IMR-90 (cell line): Measurements from ENCODE around the gene ZBTB46. TPM values are rescaled to one million over a fixed set of nuclear protein-coding genes. Genes with fewer than 3 reads are reported as not detected.
"Not testable (repeated sequence)": the region's sequence is repeated elsewhere in the genome, so short reads cannot be mapped to it uniquely, and the experiment has no call there.

ENCODE experiments used
- ATAC-seq: fragments of 200-7000 bp; cut with Tn5 transposase; 2 replicates; pipeline ENCODE4 v1.9.1; 2020; ENCODE audit warnings: low read depth, mild to moderate bottlenecking, moderate library complexity
- BruUV-seq: library from RNA; stranded (reverse); fragments of 400-500 nt; replicated peaks from 2 replicates; lab custom pipeline; 2021; lab: Mats Ljungman, UMichigan
- CTCF ChIA-PET: fragments of 300-600 bp; formaldehyde crosslinking; extraction: SDS; loops from one replicate; lab custom pipeline; 2021; ENCODE audit warnings: antibody characterized with exemption; lab: Yijun Ruan, JAX
- POLR2A ChIA-PET: fragments of 300-600 bp; sonication (Branson Sonifier 250); formaldehyde crosslinking; loops from one replicate; lab custom pipeline; 2022; ENCODE audit warnings: antibody characterized with exemption; ENCODE audit not compliant: unreplicated experiment; lab: Charles Lee
- DNase-seq: peaks from one replicate; pipeline ENCODE4 v3.0.0; 2013
- H2AFZ ChIP-seq: replicated peaks from 2 replicates; pipeline ENCODE3; 2013; ENCODE audit warnings: low read length, mild to moderate bottlenecking; ENCODE audit not compliant: poor library complexity
- H2AK5ac ChIP-seq: 2 replicates; pipeline ENCODE4 v1.6.1; 2013; ENCODE audit warnings: low read depth, low read length, inconsistent platforms
- H2AK9ac ChIP-seq: replicated peaks from 2 replicates; pipeline ENCODE3; 2013; ENCODE audit warnings: mild to moderate bottlenecking, low read depth, low read length, moderate library complexity; ENCODE audit not compliant: poor library complexity
- H2BK120ac ChIP-seq: 2 replicates; pipeline ENCODE4 v1.6.1; 2013; ENCODE audit warnings: low read depth, low read length, inconsistent platforms
- H2BK15ac ChIP-seq: 3 replicates; pipeline ENCODE4 v1.6.1; 2013; ENCODE audit warnings: low read depth, low read length, inconsistent platforms
- H2BK20ac ChIP-seq: 2 replicates; pipeline ENCODE4 v1.6.1; 2013; ENCODE audit warnings: low read depth, mild to moderate bottlenecking, inconsistent platforms, low read length, moderate library complexity
- H2BK5ac ChIP-seq: 2 replicates; pipeline ENCODE4 v1.6.1; 2013; ENCODE audit warnings: mild to moderate bottlenecking, low read depth, low read length, inconsistent platforms; ENCODE audit not compliant: poor library complexity, severe bottlenecking
- H3K14ac ChIP-seq: replicated peaks from 2 replicates; pipeline ENCODE4 v1.6.1; 2013; ENCODE audit warnings: low read depth, low read length, inconsistent platforms
- H3K18ac ChIP-seq: 2 replicates; pipeline ENCODE4 v1.6.1; 2013; ENCODE audit warnings: low read depth, low read length, control low read depth
- H3K23ac ChIP-seq: 2 replicates; pipeline ENCODE4 v1.6.1; 2013; ENCODE audit warnings: low read depth, low read length, inconsistent platforms
- H3K27ac ChIP-seq: 2 replicates; pipeline ENCODE4 v1.5.1; 2013; ENCODE audit warnings: mild to moderate bottlenecking, control low read depth, low read length; ENCODE audit not compliant: insufficient read depth
- H3K27me3 ChIP-seq: 2 replicates; pipeline ENCODE4 v1.6.1; 2013; ENCODE audit warnings: low read length; ENCODE audit not compliant: control insufficient read depth, insufficient read depth
- H3K36me3 ChIP-seq: 2 replicates; pipeline ENCODE4 v1.6.1; 2013; ENCODE audit warnings: low read length, mixed read lengths; ENCODE audit not compliant: control insufficient read depth, insufficient read depth
- H3K4ac ChIP-seq: 2 replicates; pipeline ENCODE4 v1.6.1; 2013; ENCODE audit warnings: low read depth, low read length, inconsistent platforms
- H3K4me1 ChIP-seq: 2 replicates; pipeline ENCODE4 v1.6.1; 2013; ENCODE audit warnings: low read length, mixed read lengths; ENCODE audit not compliant: control insufficient read depth, insufficient read depth
- H3K4me2 ChIP-seq: 2 replicates; pipeline ENCODE4 v1.6.1; 2013; ENCODE audit warnings: low read depth, mild to moderate bottlenecking, control low read depth, low read length, moderate library complexity
- H3K4me3 ChIP-seq: 2 replicates; pipeline ENCODE4 v1.5.1; 2013; ENCODE audit warnings: low read depth, mild to moderate bottlenecking, control low read depth, low read length, moderate library complexity; ENCODE audit not compliant: insufficient read depth
- H3K56ac ChIP-seq: 2 replicates; pipeline ENCODE4 v1.6.1; 2013; ENCODE audit warnings: low read length, inconsistent platforms; ENCODE audit not compliant: insufficient read depth; ENCODE audit errors: extremely low read depth
- H3K79me1 ChIP-seq, 2 experiments: 2 replicates each; pipeline ENCODE4 v1.6.1; 2013; ENCODE audit warnings: low read length in 2 of 2, inconsistent platforms in 1 of 2, low read depth in 1 of 2
- H3K9ac ChIP-seq: 2 replicates; pipeline ENCODE4 v1.6.1; 2013; ENCODE audit warnings: low read depth, low read length, control low read depth
- H3K9me1 ChIP-seq: 2 replicates; pipeline ENCODE4 v1.6.1; 2013; ENCODE audit warnings: low read length, inconsistent platforms; ENCODE audit not compliant: insufficient read depth
- H3K9me3 ChIP-seq: 2 replicates; pipeline ENCODE4 v1.6.1; 2013; ENCODE audit warnings: low read length; ENCODE audit not compliant: control insufficient read depth, insufficient read depth
- H4K20me1 ChIP-seq: 2 replicates; pipeline ENCODE4 v1.6.1; 2013; ENCODE audit warnings: low read length, inconsistent platforms; ENCODE audit not compliant: insufficient read depth
- H4K5ac ChIP-seq: 2 replicates; pipeline ENCODE4 v1.6.1; 2013; ENCODE audit warnings: mild to moderate bottlenecking, low read depth, low read length, control low read depth
- H4K8ac ChIP-seq, 2 experiments: 2 replicates each; pipeline ENCODE4 v1.6.1; 2013; ENCODE audit warnings: low read depth in 2 of 2, low read length in 2 of 2, control low read depth in 1 of 2, inconsistent platforms in 1 of 2
- H4K91ac ChIP-seq: 2 replicates; pipeline ENCODE4 v1.6.1; 2013; ENCODE audit warnings: low read depth, low read length, inconsistent platforms; ENCODE audit not compliant: insufficient read depth
- USF2 ChIP-seq: fragments of 150-350 bp; IDR thresholded peaks from 2 replicates; pipeline ENCODE4 v1.6.1; 2017; ENCODE audit warnings: mild to moderate bottlenecking, antibody characterized with exemption, low read length, low read depth
- WGBS, 2 experiments: methylation state at CpG; one replicate each; pipeline versions ENCODE4 v1.1.5 to v1.1.7; 2013; ENCODE audit warnings: missing lambda C conversion rate in 2 of 2; ENCODE audit not compliant: insufficient read length in 1 of 2; ENCODE audit errors: extremely low coverage in 2 of 2; 5-methylcytosine and 5-hydroxymethylcytosine counted together
- dilution Hi-C: fragments of 300-500 bp; cut with HindIII; formaldehyde crosslinking; loops from one replicate; pipeline ENCODE4 v1.14.3; 2018; ENCODE audit warnings: low sequenced_read_pairs; ENCODE audit not compliant: unreplicated experiment
- in situ Hi-C: fragments of 300-500 bp; cut with MboI; formaldehyde crosslinking; loops from 3 replicates; pipeline ENCODE4 v1.14.3; 2019; ENCODE audit warnings: low sequenced_read_pairs, inconsistent platforms, mixed read lengths
- intact Hi-C: fragments of 100-400 bp; cut with micrococcal nuclease; formaldehyde crosslinking; loops from 2 replicates; pipeline ENCODE4 v1.10.0; 2022
- polyA plus RNA-seq, 3 experiments: library from polyadenylated mRNA; depleted of rRNA; stranded (reverse); fragments of >200 nt; gene quantifications; 2 replicates each; pipeline ENCODE4 v1.2.3, GENCODE V29; 2012; ENCODE audit warnings: low replicate concordance in 1 of 3
- total RNA-seq: library from RNA; depleted of rRNA; stranded (reverse); fragments of >200 nt; gene quantifications from 2 replicates; pipeline ENCODE4 v1.2.3, GENCODE V29; 2012

ZBTB46 gene
- total and polyA plus RNA-seq, 2 of the 4 experiments (the other 2 are of a cell fraction): 4.2 to 14.9 TPM

GRCh38 chr20:63731410-63731809 is 99.7 kb downstream of the ZBTB46 start (continued):
- no peak for TF ChIP-seq USF2

- H3K56ac ChIP-seq, H4K8ac ChIP-seq, H2BK120ac ChIP-seq, H3K9ac ChIP-seq, H3K4me1 ChIP-seq, CTCF ChIA-PET, H3K9me3 ChIP-seq, H2BK20ac ChIP-seq, H3K27ac ChIP-seq, H3K18ac ChIP-seq, H4K5ac ChIP-seq, H2AK9ac ChIP-seq, H4K91ac ChIP-seq, H3K4ac ChIP-seq, dilution Hi-C loops, H2BK15ac ChIP-seq, BruUV-seq, H3K14ac ChIP-seq, H3K23ac ChIP-seq, ATAC-seq, H2AK5ac ChIP-seq, H3K4me3 ChIP-seq, H2BK5ac ChIP-seq, in situ Hi-C loops, DNase-seq, POLR2A ChIA-PET, H2AFZ ChIP-seq, H3K4me2 ChIP-seq, H3K27me3 ChIP-seq, intact Hi-C loops: not testable (repeated sequence)
- Histone ChIP-seq H3K9me1 (peaks cover 19% of the 10 kb centered on the region), H3K36me3 (peaks cover 31% of the 10 kb centered on the region), H4K20me1 (peaks cover 36% of the 10 kb centered on the region), H3K79me1 (peaks cover 33 to 83% of the 10 kb centered on the region in 2 experiments)
- 96% methylated on average over 10 of the region's 18 CpGs; no CpG with 5 or more reads in 1 of the 2 experiments for WGBS, 2 experiments
Observed at GRCh38 chr20:63730189-63730733, 100.8 kb downstream of the ZBTB46 start.

- H3K4me1 ChIP-seq, BruUV-seq, H3K9me1 ChIP-seq, H4K20me1 ChIP-seq, H2BK120ac ChIP-seq, H3K9me3 ChIP-seq, H2BK20ac ChIP-seq, H3K4me2 ChIP-seq, H3K23ac ChIP-seq, H4K8ac ChIP-seq, POLR2A ChIA-PET, H3K18ac ChIP-seq, H3K4ac ChIP-seq, H4K91ac ChIP-seq, intact Hi-C loops, H3K27me3 ChIP-seq, H2AFZ ChIP-seq, H4K5ac ChIP-seq, in situ Hi-C loops, H2BK15ac ChIP-seq, H2AK5ac ChIP-seq, CTCF ChIA-PET, H3K27ac ChIP-seq, DNase-seq, dilution Hi-C loops, H3K4me3 ChIP-seq, H3K9ac ChIP-seq, ATAC-seq, H3K14ac ChIP-seq, H2BK5ac ChIP-seq, H3K56ac ChIP-seq, H2AK9ac ChIP-seq: not testable (repeated sequence)
- peaks cover 28 to 52% of the 10 kb centered on the region in 2 experiments for H3K79me1 ChIP-seq
- 83% methylated on average over 2 of the region's 2 CpGs; no CpG with 5 or more reads in 1 of the 2 experiments for WGBS, 2 experiments
- peaks cover 28% of the 10 kb centered on the region for H3K36me3 ChIP-seq
Observed at GRCh38 chr20:63722967-63723622, 108.0 kb downstream of the ZBTB46 start.
